ENCODE data around the gene GSTM3. TPM values are rescaled to one million over a fixed set of nuclear protein-coding genes. Genes with fewer than 3 reads are reported as not detected.
A peak's percentile ranks its signal among the peaks of the same experiment; 100 is the strongest.

GSTM3 gene
- total RNA-seq, result 10 to 100 TPM in 4 of 5 donors, 1 to 10 TPM in 1; 8.4 to 17.1 (median 10.3) TPM
- total RNA-seq (2013), result 17.3 TPM
- 11.6 to 44.4 (median 18.9) reads per million in 29 experiments for total RNA-seq

GRCh38 chr1:109740615-109741373, at the start of gene GSTM3:
GSTM3 (minus strand) TSS chr1:109741038; CDS start chr1:109740287, 751 bp downstream.
- no peaks in the 10 kb centered on the region for H3K9me3 ChIP-seq
- no peaks in the 10 kb centered on the region for H3K9me3 Mint-ChIP-seq
- peak within 1 kb of the TSS; percentile 67 to 75 for H3K4me3 ChIP-seq (ENCODE audit: control insufficient read depth in 1 of 2, extremely low read depth in 1 of 2, low read length in 1 of 2)
- ChIA-PET POLR2A (no interaction called here), CTCF (interaction anchor here in 1 of 2 donors (2.1 kb wide), 1 partner anchor 100 kb away, joined by 6 read pairs; no protein-coding TSS in a partner anchor)
- DNase-seq (peak in 1 of 35 experiments; percentile 11), ATAC-seq (replicated peaks in 1 of 4) (peak in 3 of 4 experiments; percentile 4 to 6 (median 4))
- H3K4me1 Mint-ChIP-seq, result peaks cover 11 to 15% (median 15%) of the 10 kb centered on the region in 3 donors
- peaks cover 4 to 17% of the 10 kb centered on the region in 2 experiments for H3K4me1 ChIP-seq (ENCODE audit: control insufficient read depth in 1 of 2, extremely low read depth in 1 of 2, insufficient read depth in 2 of 2, low read length in 2 of 2)
- no peaks in the 10 kb centered on the region for H3K36me3 ChIP-seq (ENCODE audit: control insufficient read depth in 2 of 2, extremely low read depth in 1 of 2, insufficient read depth in 1 of 2, low read length in 1 of 2)
- peaks cover 0 to 12% of the 10 kb centered on the region in 2 donors for H3K27me3 Mint-ChIP-seq
- H3K4me3 Mint-ChIP-seq, result peak within 1 kb of the TSS; percentile 69 to 88 (median 85)
- peaks cover 2 to 14% of the 10 kb centered on the region in 2 experiments for H3K27me3 ChIP-seq (replicated peaks in 1 of 2; ENCODE audit: control insufficient read depth in 2 of 2, extremely low read depth in 1 of 2, insufficient read depth in 2 of 2, low read length in 1 of 2)
- peak within 1 kb of the TSS; percentile 49 for H3K27ac ChIP-seq (ENCODE audit: low read length)
- peaks cover 4% of the 10 kb centered on the region for H3K36me3 Mint-ChIP-seq
- peak within 1 kb of the TSS; percentile 59 to 90 for H3K27ac Mint-ChIP-seq
- whole genome bisulfite sequencing (ENCODE audit: insufficient coverage), result 20% methylated on average over 2 of the region's 10 CpGs

- H3K4me3 Mint-ChIP-seq, result peak overlapping the region in 1 of 3 donors; percentile 59
- Histone ChIP-seq H3K4me1 (ENCODE audit: control insufficient read depth in 1 of 2, extremely low read depth in 1 of 2, insufficient read depth in 2 of 2, low read length in 2 of 2) (peaks cover 25 to 81% of the 10 kb centered on the region in 2 experiments), H3K36me3 (ENCODE audit: control insufficient read depth in 2 of 2, extremely low read depth in 1 of 2, insufficient read depth in 1 of 2, low read length in 1 of 2) (no peaks in the 10 kb centered on the region), H3K27ac (ENCODE audit: low read length) (peak overlapping the region; percentile 84), H3K9me3 (no peaks in the 10 kb centered on the region), H3K4me3 (ENCODE audit: control insufficient read depth in 1 of 2, extremely low read depth in 1 of 2, low read length in 1 of 2) (no peak overlapping the region), H3K27me3 (replicated peaks in 1 of 2; ENCODE audit: control insufficient read depth in 2 of 2, extremely low read depth in 1 of 2, insufficient read depth in 2 of 2, low read length in 1 of 2) (no peaks in the 10 kb centered on the region)
- ChIA-PET CTCF (interaction anchor here (0.5 to 2.4 kb wide), 18 partner anchors 9 to 1127 kb away, joined by 3 to 24 read pairs (median 3); partner anchors contain the start of genes AHCYL1 (in 1 of the 2) and GSTM1 (in 1 of the 2)), POLR2A (no interaction called here)
- peak overlapping the region; percentile 90 to 94 for H3K27ac Mint-ChIP-seq
- H3K4me1 Mint-ChIP-seq, result peaks cover 64 to 85% (median 72%) of the 10 kb centered on the region in 3 donors
- no peak for DNase-seq
- no peaks in the 10 kb centered on the region for H3K27me3 Mint-ChIP-seq
- no peaks in the 10 kb centered on the region for H3K9me3 Mint-ChIP-seq
- WGBS (ENCODE audit: insufficient coverage), result 75% methylated on average over 1 of the region's 2 CpGs
- H3K36me3 Mint-ChIP-seq, result no peaks in the 10 kb centered on the region
- ATAC-seq (replicated peaks in 1 of 4), result no peak
These were observed 49.5 kb upstream of the GSTM3 start for GRCh38 chr1:109790329-109790728.

GRCh38 chr1:109789551-109790180, 48.8 kb upstream of the GSTM3 start:
- Mint-ChIP-seq H3K9me3 (no peaks in the 10 kb centered on the region), H3K27ac (peak overlapping the region; percentile 90 to 94), H3K4me1 (peaks cover 59 to 80% (median 68%) of the 10 kb centered on the region in 3 donors), H3K36me3 (no peaks in the 10 kb centered on the region), H3K27me3 (no peaks in the 10 kb centered on the region), H3K4me3 (peak overlapping the region in 1 of 3 donors; percentile 59)
- Histone ChIP-seq H3K27ac (ENCODE audit: low read length) (peak overlapping the region; percentile 84), H3K9me3 (no peaks in the 10 kb centered on the region), H3K4me3 (ENCODE audit: control insufficient read depth in 1 of 2, extremely low read depth in 1 of 2, low read length in 1 of 2) (no peak overlapping the region), H3K27me3 (replicated peaks in 1 of 2; ENCODE audit: control insufficient read depth in 2 of 2, extremely low read depth in 1 of 2, insufficient read depth in 2 of 2, low read length in 1 of 2) (no peaks in the 10 kb centered on the region), H3K36me3 (ENCODE audit: control insufficient read depth in 2 of 2, extremely low read depth in 1 of 2, insufficient read depth in 1 of 2, low read length in 1 of 2) (no peaks in the 10 kb centered on the region), H3K4me1 (ENCODE audit: control insufficient read depth in 1 of 2, extremely low read depth in 1 of 2, insufficient read depth in 2 of 2, low read length in 2 of 2) (peaks cover 25 to 79% of the 10 kb centered on the region in 2 experiments)
- ATAC-seq (replicated peaks in 1 of 4), result no peak
- CTCF ChIA-PET, result interaction anchor here (0.6 to 1.7 kb wide), 7 partner anchors 8 to 256 kb away, joined by 3 to 15 read pairs (median 4); no protein-coding TSS in a partner anchor
- DNase-seq, result no peak
- POLR2A ChIA-PET, result no interaction called here
- 82% methylated on average over 4 of the region's 9 CpGs for WGBS (ENCODE audit: insufficient coverage)

- Mint-ChIP-seq H3K4me1 (peaks cover 51 to 72% (median 60%) of the 10 kb centered on the region in 3 donors), H3K9me3 (no peaks in the 10 kb centered on the region), H3K27ac (peak overlapping the region; percentile 87 to 94), H3K4me3 (peak overlapping the region in 1 of 3 donors; percentile 59), H3K36me3 (no peaks in the 10 kb centered on the region), H3K27me3 (no peaks in the 10 kb centered on the region)
- ChIA-PET POLR2A (no interaction called here), CTCF (interaction anchor here (0.6 to 1.1 kb wide), 5 partner anchors 12 to 255 kb away, joined by 3 to 6 read pairs (median 3); no protein-coding TSS in a partner anchor)
- WGBS (ENCODE audit: insufficient coverage), result 87% methylated on average over 9 of the region's 9 CpGs
- DNase-seq (no peak), ATAC-seq (replicated peaks in 1 of 4) (no peak)
- Histone ChIP-seq H3K9me3 (no peaks in the 10 kb centered on the region), H3K4me3 (ENCODE audit: control insufficient read depth in 1 of 2, extremely low read depth in 1 of 2, low read length in 1 of 2) (no peak overlapping the region), H3K27ac (ENCODE audit: low read length) (no peak overlapping the region), H3K27me3 (replicated peaks in 1 of 2; ENCODE audit: control insufficient read depth in 2 of 2, extremely low read depth in 1 of 2, insufficient read depth in 2 of 2, low read length in 1 of 2) (no peaks in the 10 kb centered on the region), H3K36me3 (ENCODE audit: control insufficient read depth in 2 of 2, extremely low read depth in 1 of 2, insufficient read depth in 1 of 2, low read length in 1 of 2) (no peaks in the 10 kb centered on the region), H3K4me1 (ENCODE audit: control insufficient read depth in 1 of 2, extremely low read depth in 1 of 2, insufficient read depth in 2 of 2, low read length in 2 of 2) (peaks cover 25 to 73% of the 10 kb centered on the region in 2 experiments)
These were observed 48.1 kb upstream of the GSTM3 start for GRCh38 chr1:109788695-109789521.

- no peak overlapping the region for H3K27ac Mint-ChIP-seq
- H3K4me3 Mint-ChIP-seq, result no peak overlapping the region
- H3K9me3 Mint-ChIP-seq, result no peaks in the 10 kb centered on the region
- ChIA-PET CTCF (interaction anchor here in 1 of 2 donors (0.8 to 1.1 kb wide), 2 partner anchors 18 to 147 kb away, joined by 4 to 5 read pairs; no protein-coding TSS in a partner anchor), POLR2A (no interaction called here)
- no peak overlapping the region for H3K4me3 ChIP-seq (ENCODE audit: control insufficient read depth in 1 of 2, extremely low read depth in 1 of 2, low read length in 1 of 2)
- no peaks in the 10 kb centered on the region for H3K36me3 ChIP-seq (ENCODE audit: control insufficient read depth in 2 of 2, extremely low read depth in 1 of 2, insufficient read depth in 1 of 2, low read length in 1 of 2)
- no peak for ATAC-seq (replicated peaks in 1 of 4)
- peaks cover 43 to 63% (median 52%) of the 10 kb centered on the region in 3 donors for H3K4me1 Mint-ChIP-seq
- no peaks in the 10 kb centered on the region for H3K9me3 ChIP-seq
- no peaks in the 10 kb centered on the region for H3K36me3 Mint-ChIP-seq
- H3K27me3 Mint-ChIP-seq, result no peaks in the 10 kb centered on the region
- no peaks in the 10 kb centered on the region for H3K27me3 ChIP-seq (replicated peaks in 1 of 2; ENCODE audit: control insufficient read depth in 2 of 2, extremely low read depth in 1 of 2, insufficient read depth in 2 of 2, low read length in 1 of 2)
- peak in 6 of 35 experiments; percentile 12 to 52 (median 21) for DNase-seq
- peaks cover 19 to 64% of the 10 kb centered on the region in 2 experiments for H3K4me1 ChIP-seq (ENCODE audit: control insufficient read depth in 1 of 2, extremely low read depth in 1 of 2, insufficient read depth in 2 of 2, low read length in 2 of 2)
- 86% methylated on average over 6 of the region's 19 CpGs for WGBS (ENCODE audit: insufficient coverage)
- H3K27ac ChIP-seq (ENCODE audit: low read length), result no peak overlapping the region
These were observed 47.2 kb upstream of the GSTM3 start for GRCh38 chr1:109787845-109788601.

Data from T-cell (primary cell).